Hindlimb muscle (tissue), 1 donor: Measurements from ENCODE around the gene SLC45A3. TPM values are rescaled to one million over a fixed set of nuclear protein-coding genes. Genes with fewer than 3 reads are reported as not detected.
A peak's percentile ranks its signal among the peaks of the same experiment; 100 is the strongest.
"Not testable (repeated sequence)": the region's sequence is repeated elsewhere in the genome, so short reads cannot be mapped to it uniquely, and the experiment has no call there.

Experiments
- DNase-seq: peaks from one replicate; pipeline ENCODE4 v3.0.0-alpha.2; 2013
- polyA plus RNA-seq: library from polyadenylated mRNA; unstranded; fragments of 120-200 nt; gene quantifications from one replicate; pipeline ENCODE4 v1.2.1, GENCODE V29; 2013; ENCODE audit not compliant: insufficient read length

SLC45A3 gene
- polyA plus RNA-seq, result 2.3 TPM

- DNase-seq, result no peak
Observed at GRCh38 chr1:205680073-205680851, at the start of gene SLC45A3. TSS of gene SLC45A3 (minus strand) at chr1:205680509. CDS start at chr1:205664656, 15,853 bp downstream.

GRCh38 chr1:205726619-205727125 is 46.4 kb upstream of the SLC45A3 start:
- DNase-seq, result no peak

- no peak for DNase-seq
Observed at GRCh38 chr1:205725514-205725913, 45.2 kb upstream of the SLC45A3 start.

- not testable (repeated sequence) for DNase-seq
Observed at GRCh38 chr1:205720740-205721139, 40.4 kb upstream of the SLC45A3 start.

GRCh38 chr1:205719762-205720161 is 39.5 kb upstream of the SLC45A3 start:
- DNase-seq, result no peak

GRCh38 chr1:205719015-205719414 is 38.7 kb upstream of the SLC45A3 start:
- no peak for DNase-seq

GRCh38 chr1:205716371-205717132 is 36.2 kb upstream of the SLC45A3 start:
- no peak for DNase-seq

- no peak for DNase-seq
Observed at GRCh38 chr1:205715628-205716027, 35.3 kb upstream of the SLC45A3 start.

GRCh38 chr1:205714906-205715246 is 34.6 kb upstream of the SLC45A3 start:
- DNase-seq, result no peak

- DNase-seq, result no peak
Observed at GRCh38 chr1:205714190-205714905, 34.0 kb upstream of the SLC45A3 start.

- peak; percentile 77 for DNase-seq
Observed at GRCh38 chr1:205711105-205712048, 31.1 kb upstream of the SLC45A3 start.

GRCh38 chr1:205710201-205711062 is 30.1 kb upstream of the SLC45A3 start:
- DNase-seq, result no peak

GRCh38 chr1:205709640-205710039 is 29.3 kb upstream of the SLC45A3 start:
- no peak for DNase-seq

- DNase-seq, result no peak
Observed at GRCh38 chr1:205709059-205709398, 28.7 kb upstream of the SLC45A3 start.

- no peak for DNase-seq
Observed at GRCh38 chr1:205706601-205707502, 26.5 kb upstream of the SLC45A3 start.

- no peak for DNase-seq
Observed at GRCh38 chr1:205704903-205705302, 24.6 kb upstream of the SLC45A3 start.

GRCh38 chr1:205703072-205703471 is 22.8 kb upstream of the SLC45A3 start:
- DNase-seq, result no peak

- DNase-seq, result no peak
Observed at GRCh38 chr1:205701891-205702290, 21.6 kb upstream of the SLC45A3 start.

GRCh38 chr1:205701420-205701819 is 21.1 kb upstream of the SLC45A3 start:
- no peak for DNase-seq

GRCh38 chr1:205700865-205701401 is 20.6 kb upstream of the SLC45A3 start:
- DNase-seq, result peak; percentile 54
